ENCODE measurements around the gene THPO.

- TF ChIP-seq EP300 (IDR thresholded peaks at IDR 0.05) (no peak), POLR2A (IDR thresholded peaks at IDR 0.05) (no peak)
These were observed 1.6 kb upstream of the THPO start, which contains the start of gene CHRD for GRCh38 chr3:184379358-184380184.

Data from stomach (tissue), 4 donors.